GM19240 (cell line): ENCODE measurements around the gene SCARB2.
A peak's percentile ranks its signal among the peaks of the same experiment; 100 is the strongest.
"Not testable (repeated sequence)": the region's sequence is repeated elsewhere in the genome, so short reads cannot be mapped to it uniquely, and the experiment has no call there.

Experiments used
- DNase-seq: peaks from one replicate; pipeline ENCODE4 v3.0.0; 2011; ENCODE audit warnings: low spot score; ENCODE audit not compliant: insufficient read length

SCARB2 gene, protein sequence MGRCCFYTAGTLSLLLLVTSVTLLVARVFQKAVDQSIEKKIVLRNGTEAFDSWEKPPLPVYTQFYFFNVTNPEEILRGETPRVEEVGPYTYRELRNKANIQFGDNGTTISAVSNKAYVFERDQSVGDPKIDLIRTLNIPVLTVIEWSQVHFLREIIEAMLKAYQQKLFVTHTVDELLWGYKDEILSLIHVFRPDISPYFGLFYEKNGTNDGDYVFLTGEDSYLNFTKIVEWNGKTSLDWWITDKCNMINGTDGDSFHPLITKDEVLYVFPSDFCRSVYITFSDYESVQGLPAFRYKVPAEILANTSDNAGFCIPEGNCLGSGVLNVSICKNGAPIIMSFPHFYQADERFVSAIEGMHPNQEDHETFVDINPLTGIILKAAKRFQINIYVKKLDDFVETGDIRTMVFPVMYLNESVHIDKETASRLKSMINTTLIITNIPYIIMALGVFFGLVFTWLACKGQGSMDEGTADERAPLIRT

DNA sequence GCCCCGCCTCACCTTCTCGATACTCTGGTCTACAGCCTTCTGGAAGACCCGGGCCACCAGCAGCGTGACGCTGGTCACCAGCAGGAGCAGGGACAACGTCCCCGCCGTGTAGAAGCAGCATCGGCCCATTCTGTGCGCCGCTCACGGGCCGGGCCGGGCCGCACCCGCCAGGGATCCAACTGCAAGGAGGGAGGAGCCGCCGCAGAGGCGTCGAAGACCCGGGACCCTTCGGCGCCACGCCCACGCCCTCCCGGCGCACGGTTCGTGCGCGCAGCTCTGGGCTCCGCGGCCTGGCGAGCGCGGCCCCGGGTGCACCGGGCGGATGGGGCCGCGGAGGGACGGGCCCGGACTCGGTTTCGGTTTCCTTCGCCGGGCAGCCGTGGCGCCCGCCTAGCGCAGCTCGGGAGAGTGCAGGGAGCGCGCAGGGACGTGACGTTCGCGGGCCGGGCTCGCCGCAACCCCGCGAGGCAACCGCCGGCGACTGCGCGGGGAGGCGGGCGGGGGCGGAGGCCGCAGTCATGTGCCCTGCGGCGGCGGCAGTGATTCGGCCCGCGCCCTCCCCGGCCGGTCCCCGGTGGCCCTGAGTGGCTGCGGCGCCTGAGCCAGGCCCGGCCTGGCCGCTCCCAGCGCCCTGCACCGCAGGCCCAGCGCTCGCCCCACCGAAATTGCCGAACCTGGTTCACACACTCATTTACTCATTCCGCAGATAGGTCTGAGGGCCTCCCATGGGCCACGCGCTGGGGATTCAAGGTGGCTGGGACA lies at the start of gene SCARB2:
Gene SCARB2, minus strand, starts transcription at position 410 of the 762 bp plus-strand sequence. Its CDS starts 281 bp downstream, at position 129.
- peak; percentile 35 for DNase-seq

GRCh38 chr4:76260571-76260970 lies 46.9 kb upstream of the SCARB2 start:
- DNase-seq: no peak

GRCh38 chr4:76257824-76258223 lies 44.2 kb upstream of the SCARB2 start:
- no peak for DNase-seq

GRCh38 chr4:76256968-76257367 lies 43.3 kb upstream of the SCARB2 start:
- no peak for DNase-seq

DNA sequence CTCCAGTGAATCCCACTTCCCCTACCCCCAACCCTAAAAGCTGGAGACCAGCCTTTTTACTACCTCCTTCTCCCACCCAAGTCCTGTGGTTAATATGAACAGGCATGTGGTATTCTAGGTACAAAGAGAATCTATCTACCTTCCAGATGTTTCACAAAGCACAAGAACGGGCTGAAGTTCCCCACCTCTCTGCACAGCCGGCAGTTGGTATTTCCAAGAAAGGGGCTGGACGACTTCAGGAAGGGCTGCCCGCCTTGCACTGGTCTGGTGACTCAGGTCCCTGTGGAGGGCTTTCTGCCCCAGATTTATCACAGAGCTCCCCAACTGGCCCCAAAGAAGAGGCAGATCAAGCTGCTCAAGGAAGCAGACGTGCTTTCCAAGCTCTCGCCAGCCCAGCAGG lies 42.4 kb upstream of the SCARB2 start:
- DNase-seq: no peak

- no peak for DNase-seq
Measured at GRCh38 chr4:76253511-76253910, 39.9 kb upstream of the SCARB2 start.

DNA sequence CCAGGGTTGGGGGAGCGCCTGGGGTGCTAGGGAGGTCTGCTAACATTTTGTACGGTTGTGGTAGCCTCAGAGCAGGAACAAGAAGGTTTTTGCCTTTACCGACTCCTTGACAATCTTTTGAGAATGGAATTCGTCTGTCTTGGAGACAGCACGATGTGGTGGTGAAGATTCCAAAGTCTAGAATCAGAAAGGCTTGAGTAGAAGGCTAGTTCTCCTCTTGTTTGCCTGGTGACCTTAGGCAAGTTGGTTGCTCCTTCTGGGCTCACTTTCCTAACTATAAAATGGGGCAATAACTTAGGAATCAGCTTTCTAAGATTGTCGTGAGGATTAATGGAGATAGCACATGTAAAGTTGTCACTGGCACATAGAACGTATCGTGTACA lies 38.6 kb upstream of the SCARB2 start:
- DNase-seq: no peak

- DNase-seq: no peak
Measured at GRCh38 chr4:76251441-76252270, 38.0 kb upstream of the SCARB2 start, which contains the start of gene FAM47E. Gene FAM47E (plus strand): TSS chr4:76251721. CDS start chr4:76251747, 26 bp downstream.

DNA sequence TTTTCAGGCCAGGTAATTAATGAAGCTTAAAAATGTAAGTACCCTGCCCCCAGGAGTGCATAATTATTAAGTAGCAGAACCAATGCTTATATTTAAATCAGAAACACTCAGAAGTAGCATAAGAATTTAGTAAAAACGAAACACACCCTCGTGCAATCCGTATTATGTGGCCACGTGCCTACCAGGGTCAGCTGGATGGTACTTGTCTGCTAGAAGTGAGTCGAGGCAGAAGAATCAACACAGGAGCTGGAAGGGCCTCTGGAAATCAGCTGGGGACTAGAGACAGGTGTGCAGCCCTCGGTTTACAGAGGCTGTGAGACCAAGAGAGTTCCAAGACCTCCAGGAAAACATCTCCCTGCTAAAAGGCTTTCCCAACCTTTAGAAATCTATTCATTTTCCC lies 37.3 kb upstream of the SCARB2 start:
- DNase-seq: no peak

DNA sequence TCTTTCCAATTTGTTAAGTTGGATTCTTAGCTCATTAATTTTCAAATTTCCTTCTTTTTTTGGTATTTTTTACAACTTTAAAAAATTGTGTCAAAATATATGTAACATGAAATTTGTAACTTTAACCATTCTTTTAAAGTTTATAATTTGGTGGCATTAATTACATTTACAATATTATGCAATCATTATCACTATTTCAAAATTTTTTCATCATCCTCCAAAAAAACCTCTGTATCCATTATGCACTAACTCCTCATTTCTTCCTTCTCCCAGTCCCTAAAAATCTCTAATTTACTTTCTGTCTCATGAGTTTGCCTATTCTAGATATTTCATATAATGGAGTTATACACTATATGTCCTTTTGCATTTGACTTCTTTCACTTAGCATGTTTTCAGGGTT lies 33.2 kb upstream of the SCARB2 start:
- DNase-seq: no peak

DNA sequence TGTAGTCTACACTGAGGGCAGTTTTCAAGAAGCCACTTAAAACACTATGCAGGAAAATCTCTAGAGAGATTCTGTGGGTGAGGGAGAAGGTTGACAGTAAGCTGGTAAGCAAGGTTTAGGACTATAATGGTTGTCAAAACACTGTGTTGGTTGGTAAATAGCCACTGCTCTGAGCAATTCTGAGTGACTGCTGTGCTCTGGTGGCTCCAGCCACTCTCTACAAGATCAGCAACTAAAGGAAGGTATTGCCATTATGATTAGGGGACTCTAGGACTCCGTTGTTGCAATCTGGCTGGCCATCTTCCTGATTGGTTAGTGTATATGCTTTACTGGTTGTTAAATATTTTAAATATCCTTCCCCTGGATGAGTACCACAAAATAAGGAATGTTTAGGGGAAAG lies 32.4 kb upstream of the SCARB2 start:
- no peak for DNase-seq

- DNase-seq: not testable (repeated sequence)
Measured at GRCh38 chr4:76243877-76244276, 30.3 kb upstream of the SCARB2 start.

GRCh38 chr4:76240236-76240635 lies 26.6 kb upstream of the SCARB2 start:
- no peak for DNase-seq

- DNase-seq: no peak
Measured at GRCh38 chr4:76238701-76239100, 25.1 kb upstream of the SCARB2 start.

DNA sequence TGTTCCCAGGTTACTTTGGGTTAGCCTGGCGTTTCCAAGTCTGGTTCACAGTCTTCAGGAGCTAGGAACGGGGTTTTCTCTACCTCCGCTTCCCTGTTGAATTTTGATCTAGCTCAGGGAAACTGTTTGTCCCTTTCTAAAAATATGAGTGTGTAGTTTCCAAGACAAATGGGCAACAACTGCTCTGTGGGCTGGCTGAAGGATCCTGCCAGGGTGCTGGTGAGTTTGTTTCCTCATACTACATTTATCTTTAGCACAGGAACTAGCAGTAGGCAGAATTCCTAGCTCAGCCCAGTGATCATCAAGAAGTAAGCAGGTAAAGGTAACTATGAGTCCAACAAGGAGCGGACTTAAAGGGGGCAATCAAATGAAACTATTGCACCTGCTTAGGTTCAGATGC lies 24.6 kb upstream of the SCARB2 start:
- DNase-seq: no peak

- no peak for DNase-seq
Measured at GRCh38 chr4:76235915-76236314, 22.3 kb upstream of the SCARB2 start.

- no peak for DNase-seq
Measured at GRCh38 chr4:76235407-76235806, 21.8 kb upstream of the SCARB2 start.

DNA sequence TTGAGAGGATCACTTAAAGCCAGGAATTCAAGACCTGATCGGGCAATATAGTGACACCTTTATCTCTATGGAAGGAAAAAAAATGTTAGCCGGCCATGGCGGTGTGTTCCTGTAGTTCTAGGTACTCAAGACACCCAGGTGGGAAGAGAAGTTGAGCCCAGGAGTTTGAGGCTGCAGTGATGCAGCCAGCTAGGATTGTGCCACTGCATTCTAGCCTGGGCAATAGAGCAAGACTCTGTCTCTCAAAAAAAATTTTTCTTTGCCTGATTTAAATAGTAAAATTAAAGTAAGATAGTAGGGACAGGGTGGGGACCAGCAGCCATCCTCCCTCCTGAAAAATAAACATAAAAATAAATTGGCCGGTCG lies 21.0 kb upstream of the SCARB2 start:
- no peak for DNase-seq

- DNase-seq: no peak
Measured at GRCh38 chr4:76233967-76234678, 20.5 kb upstream of the SCARB2 start.

DNA sequence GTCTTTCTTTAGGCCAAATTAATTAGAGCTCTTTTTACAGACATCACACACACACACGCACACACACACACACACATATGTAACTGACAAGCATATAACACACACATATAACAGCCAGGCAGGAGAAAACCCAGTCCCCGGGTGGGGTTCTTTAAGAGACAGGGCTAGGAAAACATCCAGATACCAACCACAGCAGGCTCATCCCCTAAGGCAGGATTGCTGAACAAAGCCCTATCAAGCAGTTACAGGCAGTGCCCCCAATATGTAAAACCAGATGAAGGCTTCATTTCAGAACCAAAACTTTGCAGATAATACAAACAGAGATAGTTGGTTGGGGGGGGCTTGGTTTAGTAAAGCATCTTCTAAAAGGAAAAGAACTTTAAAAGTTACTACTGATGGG lies 19.9 kb upstream of the SCARB2 start:
- DNase-seq: no peak

GRCh38 chr4:76233083-76233482 lies 19.5 kb upstream of the SCARB2 start:
- DNase-seq: no peak
